ENCODE measurements around the gene USE1. TPM values are rescaled to one million over a fixed set of nuclear protein-coding genes. Genes with fewer than 3 reads are reported as not detected.
A peak's percentile ranks its signal among the peaks of the same experiment; 100 is the strongest.

Gene USE1
- total RNA-seq, 1 experiment from 2014 or later = 11.8 TPM

DNA sequence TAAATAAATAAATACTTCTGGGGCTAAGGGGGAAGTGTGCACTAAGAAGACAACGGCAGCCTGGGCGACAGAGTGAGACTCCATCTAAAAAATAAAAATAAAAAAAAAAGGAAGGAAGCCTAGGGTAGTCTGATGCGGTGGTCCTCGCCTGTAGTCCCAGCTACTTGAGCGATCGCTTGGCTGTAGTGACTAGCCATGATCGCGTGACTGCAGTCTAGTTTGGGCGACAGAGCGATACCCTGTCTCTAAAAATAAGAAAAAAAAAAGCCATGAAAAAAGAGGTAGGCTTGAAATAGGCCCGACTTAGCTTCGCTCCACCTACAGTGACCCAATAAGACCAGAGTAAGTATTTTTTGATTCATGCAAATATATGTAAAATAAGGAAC lies 51.4 kb downstream of the USE1 start:
- no TSS peak for BruUV-seq (replicated peaks)
- peaks cover 36% of the 10 kb centered on the region for H3K36me3 Mint-ChIP-seq (ENCODE audit: insufficient read depth, unreplicated experiment)
- peak overlapping the region; percentile 79 for H3K4me3 Mint-ChIP-seq (ENCODE audit: low read depth, unreplicated experiment)
- CTCF ChIA-PET = interaction anchor here (0.5 to 0.6 kb wide), 2 partner anchors 49 to 445 kb away, joined by 3 to 6 read pairs; no protein-coding TSS in a partner anchor
- peaks cover 15% of the 10 kb centered on the region for H3K4me1 Mint-ChIP-seq (ENCODE audit: low read depth, unreplicated experiment)
- TF ChIP-seq, protein P1, sequence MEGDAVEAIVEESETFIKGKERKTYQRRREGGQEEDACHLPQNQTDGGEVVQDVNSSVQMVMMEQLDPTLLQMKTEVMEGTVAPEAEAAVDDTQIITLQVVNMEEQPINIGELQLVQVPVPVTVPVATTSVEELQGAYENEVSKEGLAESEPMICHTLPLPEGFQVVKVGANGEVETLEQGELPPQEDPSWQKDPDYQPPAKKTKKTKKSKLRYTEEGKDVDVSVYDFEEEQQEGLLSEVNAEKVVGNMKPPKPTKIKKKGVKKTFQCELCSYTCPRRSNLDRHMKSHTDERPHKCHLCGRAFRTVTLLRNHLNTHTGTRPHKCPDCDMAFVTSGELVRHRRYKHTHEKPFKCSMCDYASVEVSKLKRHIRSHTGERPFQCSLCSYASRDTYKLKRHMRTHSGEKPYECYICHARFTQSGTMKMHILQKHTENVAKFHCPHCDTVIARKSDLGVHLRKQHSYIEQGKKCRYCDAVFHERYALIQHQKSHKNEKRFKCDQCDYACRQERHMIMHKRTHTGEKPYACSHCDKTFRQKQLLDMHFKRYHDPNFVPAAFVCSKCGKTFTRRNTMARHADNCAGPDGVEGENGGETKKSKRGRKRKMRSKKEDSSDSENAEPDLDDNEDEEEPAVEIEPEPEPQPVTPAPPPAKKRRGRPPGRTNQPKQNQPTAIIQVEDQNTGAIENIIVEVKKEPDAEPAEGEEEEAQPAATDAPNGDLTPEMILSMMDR (IDR thresholded peaks at IDR 0.05; ENCODE audit: unreplicated experiment) = no peak
- no peak for DNase-seq
- intact Hi-C loops (cut with micrococcal nuclease; ENCODE audit: unreplicated experiment) = no loop called here
- H3K27ac Mint-ChIP-seq (ENCODE audit: unreplicated experiment) = peak overlapping the region; percentile 100
- H3K27me3 Mint-ChIP-seq (ENCODE audit: unreplicated experiment) = no peaks in the 10 kb centered on the region
- H3K9me3 Mint-ChIP-seq (ENCODE audit: low read depth, unreplicated experiment) = no peaks in the 10 kb centered on the region

DNA sequence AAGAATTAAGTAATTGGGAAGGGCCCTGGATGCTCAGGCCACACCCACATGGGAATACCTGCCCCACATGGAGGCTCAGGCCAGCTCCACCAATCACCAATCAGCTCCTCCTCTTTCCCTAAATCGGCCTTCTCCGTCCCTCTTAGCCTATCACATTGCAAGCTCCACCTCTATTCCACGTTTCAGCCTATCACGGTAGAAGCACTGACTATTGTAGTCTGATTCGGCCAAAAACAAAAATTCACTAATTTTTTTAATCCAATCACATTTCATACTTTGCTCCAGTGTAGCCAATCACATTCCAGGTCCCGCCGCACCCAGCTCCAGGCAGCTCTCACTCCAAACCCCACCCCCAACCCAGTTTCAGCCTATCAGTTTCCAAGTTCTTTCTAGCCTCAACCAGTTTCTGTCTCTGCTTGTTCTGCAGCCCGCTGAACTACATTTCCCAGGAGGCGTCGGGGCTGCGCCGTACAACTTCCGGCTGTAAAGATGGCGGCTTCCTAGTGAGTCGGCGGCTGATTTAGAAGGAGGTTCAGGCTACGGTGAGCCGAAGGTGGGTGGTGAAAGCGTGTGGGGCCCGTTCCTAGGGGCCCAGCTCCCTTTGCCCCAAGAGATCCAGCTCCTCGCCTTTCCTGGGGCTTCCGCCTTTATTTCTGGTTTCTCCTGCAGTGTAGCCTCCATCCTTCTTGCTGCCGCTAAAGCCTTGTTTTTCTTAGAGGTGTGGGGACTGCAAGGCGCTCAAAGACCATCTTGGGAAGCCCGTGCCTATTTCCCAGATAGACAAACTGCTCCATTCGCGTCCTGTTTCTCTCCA lies 52.0 kb downstream of the USE1 start, which contains the start of gene BABAM1:
TSS of gene BABAM1 (plus strand) at position 469 of the 814 bp plus-strand sequence. CDS start 1,364 bp downstream, outside the sequence.
- peak; percentile 94 for DNase-seq
- Mint-ChIP-seq H3K4me1 (ENCODE audit: low read depth, unreplicated experiment) (peaks cover 15% of the 10 kb centered on the region), H3K4me3 (ENCODE audit: low read depth, unreplicated experiment) (peak within 1 kb of the TSS; percentile 79), H3K36me3 (ENCODE audit: insufficient read depth, unreplicated experiment) (peaks cover 36% of the 10 kb centered on the region), H3K27me3 (ENCODE audit: unreplicated experiment) (no peaks in the 10 kb centered on the region), H3K9me3 (ENCODE audit: low read depth, unreplicated experiment) (no peaks in the 10 kb centered on the region), H3K27ac (ENCODE audit: unreplicated experiment) (peak within 1 kb of the TSS; percentile 100)
- TF ChIP-seq, protein P1 (IDR thresholded peaks at IDR 0.05; ENCODE audit: unreplicated experiment) = no peak
- no TSS peak for BruUV-seq (replicated peaks)
- intact Hi-C loops (cut with micrococcal nuclease; ENCODE audit: unreplicated experiment) = no loop called here
- CTCF ChIA-PET = interaction anchor here (0.5 to 0.6 kb wide), 2 partner anchors 49 to 445 kb away, joined by 3 to 6 read pairs; no protein-coding TSS in a partner anchor

DNA sequence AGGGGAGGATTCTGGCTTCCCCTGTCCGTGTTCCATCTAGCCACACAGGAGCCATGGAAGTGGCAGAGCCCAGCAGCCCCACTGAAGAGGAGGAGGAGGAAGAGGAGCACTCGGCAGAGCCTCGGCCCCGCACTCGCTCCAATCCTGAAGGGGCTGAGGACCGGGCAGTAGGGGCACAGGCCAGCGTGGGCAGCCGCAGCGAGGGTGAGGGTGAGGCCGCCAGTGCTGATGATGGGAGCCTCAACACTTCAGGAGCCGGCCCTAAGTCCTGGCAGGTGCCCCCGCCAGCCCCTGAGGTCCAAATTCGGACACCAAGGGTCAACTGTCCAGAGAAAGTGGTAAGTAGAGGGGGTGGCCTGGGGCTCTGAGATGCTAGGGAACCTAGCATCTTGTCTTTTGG lies 53.6 kb downstream of the USE1 start:
- peaks cover 15% of the 10 kb centered on the region for H3K4me1 Mint-ChIP-seq (ENCODE audit: low read depth, unreplicated experiment)
- TF ChIP-seq, protein P1 (IDR thresholded peaks at IDR 0.05; ENCODE audit: unreplicated experiment) = no peak
- no peak for DNase-seq
- no peak overlapping the region for H3K27ac Mint-ChIP-seq (ENCODE audit: unreplicated experiment)
- H3K36me3 Mint-ChIP-seq (ENCODE audit: insufficient read depth, unreplicated experiment) = peaks cover 36% of the 10 kb centered on the region
- intact Hi-C loops (cut with micrococcal nuclease; ENCODE audit: unreplicated experiment) = no loop called here
- peak overlapping the region; percentile 79 for H3K4me3 Mint-ChIP-seq (ENCODE audit: low read depth, unreplicated experiment)
- CTCF ChIA-PET = interaction anchor here (0.7 kb wide), 1 partner anchor 37 kb away, joined by 6 read pairs; no protein-coding TSS in a partner anchor
- no TSS peak for BruUV-seq (replicated peaks)
- H3K27me3 Mint-ChIP-seq (ENCODE audit: unreplicated experiment) = no peaks in the 10 kb centered on the region
- no peaks in the 10 kb centered on the region for H3K9me3 Mint-ChIP-seq (ENCODE audit: low read depth, unreplicated experiment)

Other genes with a start within 250 kb of the USE1 start
- gene CPAMD8, start 188.5 kb upstream of the USE1 start, total RNA-seq (2022) = 5.7 and 5.8 TPM in 2 replicates
- gene HAUS8, start 139.9 kb upstream of the USE1 start, total RNA-seq (2022) = 15.7 and 20.5 TPM in 2 replicates
- gene MYO9B, start 139.6 kb upstream of the USE1 start, total RNA-seq (2022) = 38.4 and 40.4 TPM in 2 replicates
- gene OCEL1, start 10.9 kb downstream of the USE1 start, total RNA-seq (2022) = 12.1 and 12.2 TPM in 2 replicates
- 33.5 and 34.6 TPM in 2 replicates for gene NR2F6, start 30.6 kb downstream of the USE1 start, total RNA-seq (2022)
- gene USHBP1, start 49.4 kb downstream of the USE1 start, total RNA-seq (2022) = 0.10 and 0.26 TPM in 2 replicates
- gene BABAM1, start 52.1 kb downstream of the USE1 start, total RNA-seq (2022) = 72.9 and 75.2 TPM in 2 replicates
- gene ANKLE1, start 66.5 kb downstream of the USE1 start, total RNA-seq (2022) = 0.32 and 0.66 TPM in 2 replicates
- 6.0 and 6.2 TPM in 2 replicates for gene ABHD8, start 88.1 kb downstream of the USE1 start, total RNA-seq (2022)
- 37.9 and 38.4 TPM in 2 replicates for gene MRPL34, start 90.5 kb downstream of the USE1 start, total RNA-seq (2022)
- 50.8 and 54.9 TPM in 2 replicates for gene DDA1, start 94.2 kb downstream of the USE1 start, total RNA-seq (2022)
- 9.6 and 10.5 TPM in 2 replicates for gene ANO8, start 119.5 kb downstream of the USE1 start, total RNA-seq (2022)
- 30.6 and 40.9 TPM in 2 replicates for gene GTPBP3, start 122.2 kb downstream of the USE1 start, total RNA-seq (2022)
- not detected in 2 replicates for gene PLVAP, start 162.0 kb downstream of the USE1 start, total RNA-seq (2022)
- gene CCDC194, start 178.8 kb downstream of the USE1 start, total RNA-seq (2022) = not detected in 2 replicates
- 0.94 and 10.4 TPM in 2 replicates for gene BST2, start 190.3 kb downstream of the USE1 start, total RNA-seq (2022)
- 35.6 and 41.1 TPM in 2 replicates for gene MVB12A, start 204.7 kb downstream of the USE1 start, total RNA-seq (2022)
- 0.32 and 0.59 TPM in 2 replicates for gene TMEM221, start 233.3 kb downstream of the USE1 start, total RNA-seq (2022)
- not detected in 2 replicates for gene NXNL1, start 245.6 kb downstream of the USE1 start, total RNA-seq (2022)